Natural killer cell (primary cell): Measurements from ENCODE around the gene PEX6. TPM values are rescaled to one million over a fixed set of nuclear protein-coding genes. Genes with fewer than 3 reads are reported as not detected.

Experiments
- ATAC-seq, 3 donors: fragments of 150-1000 bp in 2 of 3; fragments of 200-7000 bp in 1 of 3; cut with Tn5 transposase; 1 replicate in 1 of 3; 2 replicates in 2 of 3; pipeline ENCODE4 v1.10.0; 2021; ENCODE audit warnings: mild to moderate bottlenecking in 2 of 3, moderate library complexity in 2 of 3
- DNase-seq, 2 donors: peaks; one replicate each; pipeline versions ENCODE4 v3.0.0 to v3.0.0-alpha.2; 2013 to 2021; ENCODE audit warnings: mixed read lengths in 1 of 2
- H3K27ac ChIP-seq: one replicate; pipeline ENCODE4 v1.5.1; 2013; ENCODE audit warnings: mild to moderate bottlenecking, low read length
- H3K27me3 ChIP-seq: one replicate; pipeline ENCODE4 v1.6.1; 2013; ENCODE audit warnings: low read length; ENCODE audit not compliant: control insufficient read depth, insufficient read depth
- H3K36me3 ChIP-seq: one replicate; pipeline ENCODE4 v1.6.1; 2013; ENCODE audit warnings: low read length; ENCODE audit not compliant: control insufficient read depth, insufficient read depth
- H3K4me1 ChIP-seq: one replicate; pipeline ENCODE4 v1.6.1; 2013; ENCODE audit warnings: low read length; ENCODE audit not compliant: control insufficient read depth, insufficient read depth
- H3K4me3 ChIP-seq: one replicate; pipeline ENCODE4 v1.5.1; 2013; ENCODE audit warnings: low read length
- H3K9me3 ChIP-seq: one replicate; pipeline ENCODE4 v1.6.1; 2013; ENCODE audit warnings: low read length; ENCODE audit not compliant: control insufficient read depth, insufficient read depth
- H3K27ac Mint-ChIP-seq, 2 donors: one replicate each; pipeline ENCODE4 v1.8.0; 2022; ENCODE audit warnings: mild to moderate bottlenecking in 2 of 2, mixed read lengths in 2 of 2, moderate library complexity in 1 of 2
- H3K27me3 Mint-ChIP-seq, 2 donors: one replicate each; pipeline ENCODE4 v1.8.0; 2022; ENCODE audit warnings: low read depth in 2 of 2, mixed read lengths in 2 of 2
- H3K36me3 Mint-ChIP-seq: one replicate; pipeline ENCODE4 v1.8.0; 2022; ENCODE audit warnings: mixed read lengths
- H3K4me1 Mint-ChIP-seq, 2 donors: one replicate each; pipeline ENCODE4 v1.8.0; 2022; ENCODE audit warnings: mixed read lengths in 2 of 2
- H3K4me3 Mint-ChIP-seq: one replicate; pipeline ENCODE4 v1.8.0; 2022; ENCODE audit warnings: mild to moderate bottlenecking, moderate library complexity, mixed read lengths
- H3K9me3 Mint-ChIP-seq, 2 donors: one replicate each; pipeline ENCODE4 v1.8.0; 2022; ENCODE audit warnings: mixed read lengths in 2 of 2
- CTCF ChIP-seq: fragments of 200-600 bp; IDR thresholded peaks from one replicate; pipeline ENCODE4 v1.8.0; 2022; ENCODE audit warnings: antibody characterized with exemption
- WGBS: methylation state at CpG from one replicate; pipeline ENCODE4 v1.1.7; 2013; ENCODE audit warnings: missing lambda C conversion rate; ENCODE audit not compliant: insufficient coverage; 5-methylcytosine and 5-hydroxymethylcytosine counted together
- intact Hi-C: fragments of 100-400 bp; cut with micrococcal nuclease; formaldehyde crosslinking; loops from one replicate; pipeline ENCODE4 v1.14.2; 2022
- total RNA-seq, 4 donors: library from RNA; stranded (reverse); fragments of 120-200 nt in 1 of 4; gene quantifications; one replicate each; pipeline versions ENCODE4 v1.2.3 to v1.2.4, GENCODE V29; 2013 to 2022

The PEX6 gene
- total RNA-seq, 3 donors from 2014 or later (not counting 1 experiment from before 2014, with no cell fraction given): 8.2 to 13.6 (median 9.9) TPM

GRCh38 chr6:42987533-42988451, 8.8 kb upstream of the PEX6 start:
- TF ChIP-seq CTCF: no peak
- peak overlapping the region; percentile 7 for H3K4me3 Mint-ChIP-seq
- Histone ChIP-seq H3K36me3 (peaks cover 12% of the 10 kb centered on the region), H3K9me3 (no peaks in the 10 kb centered on the region), H3K4me3 (no peak overlapping the region), H3K4me1 (peaks cover 26% of the 10 kb centered on the region), H3K27me3 (no peaks in the 10 kb centered on the region), H3K27ac (no peak overlapping the region)
- no peaks in the 10 kb centered on the region for H3K9me3 Mint-ChIP-seq
- peak overlapping the region in 1 of 2 donors; percentile 63 for H3K27ac Mint-ChIP-seq
- H3K36me3 Mint-ChIP-seq: no peaks in the 10 kb centered on the region
- ATAC-seq (no peak), DNase-seq (no peak)
- no peaks in the 10 kb centered on the region for H3K27me3 Mint-ChIP-seq
- H3K4me1 Mint-ChIP-seq: peaks cover 45 to 49% of the 10 kb centered on the region in 2 donors
- intact Hi-C loops: no loop called here
- 96% methylated on average over 5 of the region's 5 CpGs for WGBS

GRCh38 chr6:42984924-42985475, 6.0 kb upstream of the PEX6 start:
- H3K4me3 ChIP-seq: peak overlapping the region; percentile 75
- Mint-ChIP-seq H3K27ac (peak overlapping the region; percentile 63 to 94), H3K9me3 (no peaks in the 10 kb centered on the region), H3K36me3 (no peaks in the 10 kb centered on the region), H3K27me3 (no peaks in the 10 kb centered on the region), H3K4me3 (peak overlapping the region; percentile 95), H3K4me1 (peaks cover 42 to 46% of the 10 kb centered on the region in 2 donors)
- DNase-seq (peak in 1 of 2 donors; percentile 40), ATAC-seq (no peak)
- no peak for TF ChIP-seq CTCF
- H3K27me3 ChIP-seq: no peaks in the 10 kb centered on the region
- no peaks in the 10 kb centered on the region for H3K9me3 ChIP-seq
- intact Hi-C loops: loop anchor here (1.0 kb wide), 3 partner anchors 29 to 56 kb away; partner anchors contain the start of genes CNPY3, KLHDC3 and RRP36
- peak overlapping the region; percentile 72 for H3K27ac ChIP-seq
- 11% methylated on average over 13 of the region's 13 CpGs for WGBS
- peaks cover 10% of the 10 kb centered on the region for H3K36me3 ChIP-seq
- H3K4me1 ChIP-seq: peaks cover 29% of the 10 kb centered on the region

GRCh38 chr6:42984001-42984923, 5.3 kb upstream of the PEX6 start, which contains the start of gene PPP2R5D:
TSS of gene PPP2R5D (plus strand) at chr6:42984570. CDS start at chr6:42984678, 108 bp downstream.
- ATAC-seq: peak; percentile 91 to 98 (median 93)
- Mint-ChIP-seq H3K4me1 (peaks cover 48 to 52% of the 10 kb centered on the region in 2 donors), H3K36me3 (no peaks in the 10 kb centered on the region), H3K4me3 (peak within 1 kb of the TSS; percentile 95), H3K27me3 (no peaks in the 10 kb centered on the region), H3K27ac (peak within 1 kb of the TSS; percentile 94 to 95), H3K9me3 (no peaks in the 10 kb centered on the region)
- no peak for TF ChIP-seq CTCF
- intact Hi-C loops: loop anchor here (1.0 kb wide), 3 partner anchors 30 to 55 kb away; partner anchors contain the start of genes CNPY3, KLHDC3 and RRP36
- no peaks in the 10 kb centered on the region for H3K9me3 ChIP-seq
- no peaks in the 10 kb centered on the region for H3K27me3 ChIP-seq
- H3K4me1 ChIP-seq: peaks cover 36% of the 10 kb centered on the region
- peaks cover 4% of the 10 kb centered on the region for H3K36me3 ChIP-seq
- peak within 1 kb of the TSS; percentile 75 for H3K4me3 ChIP-seq
- peak within 1 kb of the TSS; percentile 76 for H3K27ac ChIP-seq
- WGBS: under 1% methylated on average over 59 of the region's 59 CpGs
- DNase-seq: peak; percentile 94 to 98
